Measurements from ENCODE around the gene CASP2. TPM values are rescaled to one million over a fixed set of nuclear protein-coding genes. Genes with fewer than 3 reads are reported as not detected.

CASP2 gene
- polyA plus RNA-seq, 1 donor (not counting 4 experiments of a cell fraction or from before 2014, with no cell fraction given): 12.8 TPM

- Histone ChIP-seq H3K4me2 (ENCODE audit: control insufficient read depth, extremely low read depth, insufficient read depth, low read depth, low read length) (no peak overlapping the region), H3K36me3 (ENCODE audit: control insufficient read depth in 2 of 2, extremely low read depth in 1 of 2, insufficient read depth in 2 of 2, low read length in 2 of 2) (peaks cover 0 to 5% of the 10 kb centered on the region in 2 experiments), H2AFZ (ENCODE audit: control insufficient read depth, low read length) (no peak overlapping the region), H4K20me1 (ENCODE audit: control insufficient read depth, extremely low read depth, insufficient read depth, low read length) (no peaks in the 10 kb centered on the region), H3K9me1 (ENCODE audit: control insufficient read depth, extremely low read depth, insufficient read depth, low read length) (no peaks in the 10 kb centered on the region), H3K27ac (ENCODE audit: control insufficient read depth, insufficient read depth, low read length) (no peak overlapping the region), H3K79me2 (ENCODE audit: control insufficient read depth, insufficient read depth, low read length) (no peaks in the 10 kb centered on the region), H3K9ac (ENCODE audit: control insufficient read depth, extremely low read depth, insufficient read depth, low read length) (no peak overlapping the region), H3K27me3 (ENCODE audit: control insufficient read depth, extremely low read depth, insufficient read depth, low read length) (no peaks in the 10 kb centered on the region), H3K9me3 (ENCODE audit: control insufficient read depth, low read depth, low read length) (no peaks in the 10 kb centered on the region), H3K4me3 (ENCODE audit: control insufficient read depth in 2 of 3, extremely low read depth in 1 of 3, insufficient read depth in 2 of 3, low read depth in 1 of 3, low read length in 3 of 3) (no peak overlapping the region), H3K4me1 (ENCODE audit: control insufficient read depth, extremely low read depth, insufficient read depth, low read length) (peaks cover 36% of the 10 kb centered on the region)
- no peak for FAIRE-seq
- no peak for DNase-seq (ENCODE audit: low read depth, low spot score)
- dilution Hi-C loops (cut with MboI; ENCODE audit: extremely low pct_ligation_motif_present, low sequenced_read_pairs): no loop called here
- TF ChIP-seq CTCF (optimal IDR thresholded peaks at IDR 0.05 in 1 of 3, IDR thresholded peaks at IDR 0.05 in 1 of 3, conservative IDR thresholded peaks at IDR 0.05 in 1 of 3; ENCODE audit: extremely low read depth in 1 of 3, insufficient read depth in 2 of 3, low read length in 3 of 3) (no peak), EZH2 (IDR thresholded peaks at IDR 0.05; ENCODE audit: low read length) (no peak)
These were observed 6.0 kb upstream of the CASP2 start for GRCh38 chr7:143282124-143282523.

GRCh38 chr7:143283381-143283780, 4.8 kb upstream of the CASP2 start:
- no peak overlapping the region for H3K4me3 ChIP-seq (ENCODE audit: control insufficient read depth in 2 of 3, extremely low read depth in 1 of 3, insufficient read depth in 2 of 3, low read depth in 1 of 3, low read length in 3 of 3)
- no peaks in the 10 kb centered on the region for H3K9me1 ChIP-seq (ENCODE audit: control insufficient read depth, extremely low read depth, insufficient read depth, low read length)
- peaks cover 2% of the 10 kb centered on the region for H3K79me2 ChIP-seq (ENCODE audit: control insufficient read depth, insufficient read depth, low read length)
- H3K27me3 ChIP-seq (ENCODE audit: control insufficient read depth, extremely low read depth, insufficient read depth, low read length): no peaks in the 10 kb centered on the region
- no peaks in the 10 kb centered on the region for H4K20me1 ChIP-seq (ENCODE audit: control insufficient read depth, extremely low read depth, insufficient read depth, low read length)
- dilution Hi-C loops (cut with MboI; ENCODE audit: extremely low pct_ligation_motif_present, low sequenced_read_pairs): no loop called here
- peaks cover 36% of the 10 kb centered on the region for H3K4me1 ChIP-seq (ENCODE audit: control insufficient read depth, extremely low read depth, insufficient read depth, low read length)
- no peak overlapping the region for H3K9ac ChIP-seq (ENCODE audit: control insufficient read depth, extremely low read depth, insufficient read depth, low read length)
- no peak for FAIRE-seq
- no peak overlapping the region for H2AFZ ChIP-seq (ENCODE audit: control insufficient read depth, low read length)
- H3K9me3 ChIP-seq (ENCODE audit: control insufficient read depth, low read depth, low read length): no peaks in the 10 kb centered on the region
- no peak overlapping the region for H3K27ac ChIP-seq (ENCODE audit: control insufficient read depth, insufficient read depth, low read length)
- no peak overlapping the region for H3K4me2 ChIP-seq (ENCODE audit: control insufficient read depth, extremely low read depth, insufficient read depth, low read depth, low read length)
- no peak for TF ChIP-seq EZH2 (IDR thresholded peaks at IDR 0.05; ENCODE audit: low read length)
- no peak for TF ChIP-seq CTCF (optimal IDR thresholded peaks at IDR 0.05 in 1 of 3, IDR thresholded peaks at IDR 0.05 in 1 of 3, conservative IDR thresholded peaks at IDR 0.05 in 1 of 3; ENCODE audit: extremely low read depth in 1 of 3, insufficient read depth in 2 of 3, low read length in 3 of 3)
- no peak for DNase-seq (ENCODE audit: low read depth, low spot score)
- peaks cover 2 to 5% of the 10 kb centered on the region in 2 experiments for H3K36me3 ChIP-seq (ENCODE audit: control insufficient read depth in 2 of 2, extremely low read depth in 1 of 2, insufficient read depth in 2 of 2, low read length in 2 of 2)

All from keratinocyte (primary cell).